ENCODE data around the gene TOP2A. TPM values are rescaled to one million over a fixed set of nuclear protein-coding genes. Genes with fewer than 3 reads are reported as not detected.

TOP2A gene
- total RNA-seq, 1 experiment from 2014 or later = 372 TPM

- DNase-seq (ENCODE audit: low read depth) = peak; percentile 55
Measured at GRCh38 chr17:40452216-40452787, 34.6 kb upstream of the TOP2A start.

GRCh38 chr17:40451420-40451819 is 33.7 kb upstream of the TOP2A start:
- no peak for DNase-seq (ENCODE audit: low read depth)

GRCh38 chr17:40450175-40450574 is 32.5 kb upstream of the TOP2A start:
- DNase-seq (ENCODE audit: low read depth) = no peak

- no peak for DNase-seq (ENCODE audit: low read depth)
Measured at GRCh38 chr17:40448639-40449261, 31.1 kb upstream of the TOP2A start.

GRCh38 chr17:40448213-40448638 is 30.5 kb upstream of the TOP2A start:
- no peak for DNase-seq (ENCODE audit: low read depth)

- DNase-seq (ENCODE audit: low read depth) = no peak
Measured at GRCh38 chr17:40447806-40448205, 30.1 kb upstream of the TOP2A start.

GRCh38 chr17:40447148-40447644 is 29.5 kb upstream of the TOP2A start:
- DNase-seq (ENCODE audit: low read depth) = no peak

GRCh38 chr17:40445751-40446468 is 28.2 kb upstream of the TOP2A start:
- no peak for DNase-seq (ENCODE audit: low read depth)

GRCh38 chr17:40443988-40444899 is 26.5 kb upstream of the TOP2A start:
- DNase-seq (ENCODE audit: low read depth) = no peak

- peak; percentile 86 for DNase-seq (ENCODE audit: low read depth)
Measured at GRCh38 chr17:40443196-40443987, 25.7 kb upstream of the TOP2A start, which contains the start of gene IGFBP4. Gene IGFBP4, plus strand, starts transcription at chr17:40443450. Its CDS starts 286 bp downstream, at chr17:40443736.

GRCh38 chr17:40442392-40443195 is 24.9 kb upstream of the TOP2A start:
- DNase-seq (ENCODE audit: low read depth) = peak; percentile 60

- DNase-seq (ENCODE audit: low read depth) = no peak
Measured at GRCh38 chr17:40440166-40440565, 22.5 kb upstream of the TOP2A start.

GRCh38 chr17:40437095-40437732 is 19.5 kb upstream of the TOP2A start:
- DNase-seq (ENCODE audit: low read depth) = peak; percentile 46

GRCh38 chr17:40436636-40437035 is 18.9 kb upstream of the TOP2A start:
- DNase-seq (ENCODE audit: low read depth) = no peak

- DNase-seq (ENCODE audit: low read depth) = peak; percentile 41
Measured at GRCh38 chr17:40433551-40434415, 16.1 kb upstream of the TOP2A start.

GRCh38 chr17:40432864-40433528 is 15.3 kb upstream of the TOP2A start:
- DNase-seq (ENCODE audit: low read depth) = peak; percentile 39

- no peak for DNase-seq (ENCODE audit: low read depth)
Measured at GRCh38 chr17:40431231-40431602, 13.5 kb upstream of the TOP2A start.

Data from Daoy (cell line).